WI38 (cell line): ENCODE measurements around the gene RSPRY1.

ENCODE experiments used
- H3K4me3 ChIP-seq: 2 replicates; pipeline ENCODE4 v1.5.1; 2011; ENCODE audit warnings: low read depth, mild to moderate bottlenecking, control low read depth, low read length
- TF ChIP-seq, protein P1 (sequence below): IDR thresholded peaks from 2 replicates; pipeline ENCODE4 v1.5.1; 2012; ENCODE audit warnings: low read depth, mild to moderate bottlenecking, control low read depth, low read length

RSPRY1 gene

DNA sequence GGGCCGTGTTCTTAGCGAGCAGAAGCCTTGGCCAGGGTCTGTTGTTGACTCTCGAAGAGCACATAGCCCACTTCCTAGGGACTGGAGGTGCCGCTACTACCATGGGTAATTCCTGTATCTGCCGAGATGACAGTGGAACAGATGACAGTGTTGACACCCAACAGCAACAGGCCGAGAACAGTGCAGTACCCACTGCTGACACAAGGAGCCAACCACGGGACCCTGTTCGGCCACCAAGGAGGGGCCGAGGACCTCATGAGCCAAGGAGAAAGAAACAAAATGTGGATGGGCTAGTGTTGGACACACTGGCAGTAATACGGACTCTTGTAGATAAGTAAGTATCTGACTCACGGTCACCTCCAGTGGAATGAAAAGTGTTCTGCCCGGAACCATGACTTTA is 18.5 kb downstream of the RSPRY1 start:
- H3K4me3 ChIP-seq: no peak overlapping the region
- TF ChIP-seq, protein P1, sequence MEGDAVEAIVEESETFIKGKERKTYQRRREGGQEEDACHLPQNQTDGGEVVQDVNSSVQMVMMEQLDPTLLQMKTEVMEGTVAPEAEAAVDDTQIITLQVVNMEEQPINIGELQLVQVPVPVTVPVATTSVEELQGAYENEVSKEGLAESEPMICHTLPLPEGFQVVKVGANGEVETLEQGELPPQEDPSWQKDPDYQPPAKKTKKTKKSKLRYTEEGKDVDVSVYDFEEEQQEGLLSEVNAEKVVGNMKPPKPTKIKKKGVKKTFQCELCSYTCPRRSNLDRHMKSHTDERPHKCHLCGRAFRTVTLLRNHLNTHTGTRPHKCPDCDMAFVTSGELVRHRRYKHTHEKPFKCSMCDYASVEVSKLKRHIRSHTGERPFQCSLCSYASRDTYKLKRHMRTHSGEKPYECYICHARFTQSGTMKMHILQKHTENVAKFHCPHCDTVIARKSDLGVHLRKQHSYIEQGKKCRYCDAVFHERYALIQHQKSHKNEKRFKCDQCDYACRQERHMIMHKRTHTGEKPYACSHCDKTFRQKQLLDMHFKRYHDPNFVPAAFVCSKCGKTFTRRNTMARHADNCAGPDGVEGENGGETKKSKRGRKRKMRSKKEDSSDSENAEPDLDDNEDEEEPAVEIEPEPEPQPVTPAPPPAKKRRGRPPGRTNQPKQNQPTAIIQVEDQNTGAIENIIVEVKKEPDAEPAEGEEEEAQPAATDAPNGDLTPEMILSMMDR: no peak

DNA sequence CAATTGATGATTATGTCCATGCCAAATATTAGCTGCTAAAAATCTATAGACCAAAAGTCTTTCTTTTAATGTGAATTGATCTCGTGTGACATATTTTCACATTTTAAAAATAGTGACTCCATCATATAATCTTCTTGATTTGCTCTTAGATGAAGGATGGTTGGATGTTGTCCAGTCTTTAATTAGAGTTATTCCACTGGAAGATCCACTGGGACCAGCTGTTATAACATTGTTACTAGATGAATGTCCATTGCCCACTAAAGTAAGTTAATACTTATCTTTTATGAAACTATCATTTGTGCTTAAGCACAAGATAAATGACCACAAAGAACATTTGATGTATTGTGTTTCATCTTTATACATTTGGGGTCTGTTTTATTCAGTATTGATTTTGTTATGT is 22.8 kb downstream of the RSPRY1 start:
- no peak overlapping the region for H3K4me3 ChIP-seq
- TF ChIP-seq, protein P1: no peak

DNA sequence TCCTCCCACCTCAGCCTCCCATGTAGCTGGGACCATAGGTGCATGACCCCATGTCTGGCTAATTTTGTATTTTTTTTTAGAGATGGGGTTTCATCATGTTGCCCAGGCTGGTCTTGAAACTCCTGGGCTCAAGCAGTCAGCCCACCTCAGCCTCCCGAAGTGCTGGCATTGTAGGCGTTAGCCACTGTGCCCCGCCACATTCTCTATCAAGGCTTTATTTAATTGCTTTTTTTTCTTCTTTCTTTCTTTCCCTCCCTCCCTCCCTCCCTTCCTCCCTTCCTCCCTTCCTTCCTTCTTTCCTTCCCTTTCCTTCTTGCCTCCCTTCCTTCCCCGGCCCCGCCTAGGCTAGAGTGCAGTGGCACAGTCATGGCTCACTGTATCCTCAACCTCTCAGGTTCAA is 23.7 kb downstream of the RSPRY1 start:
- TF ChIP-seq, protein P1: no peak
- no peak overlapping the region for H3K4me3 ChIP-seq

DNA sequence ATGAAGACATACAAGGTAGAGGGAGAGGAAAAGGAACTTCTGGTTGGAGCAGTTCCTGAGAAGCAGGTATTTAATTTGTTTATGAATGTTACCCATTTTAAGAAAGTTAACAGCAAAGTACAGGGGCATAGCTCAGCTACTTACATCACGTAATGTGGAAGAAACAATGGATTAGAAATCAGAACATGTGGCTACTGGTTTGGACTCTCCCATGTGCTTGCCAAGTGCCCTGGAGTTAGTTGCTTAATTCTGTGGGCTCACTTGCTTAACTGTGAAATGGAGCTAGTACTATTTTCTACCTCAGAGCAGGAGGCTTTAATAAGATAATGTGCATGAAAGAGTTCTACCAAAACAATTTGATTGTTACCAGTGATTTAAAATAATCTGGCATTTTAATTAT is 27.3 kb downstream of the RSPRY1 start:
- TF ChIP-seq, protein P1: no peak

DNA sequence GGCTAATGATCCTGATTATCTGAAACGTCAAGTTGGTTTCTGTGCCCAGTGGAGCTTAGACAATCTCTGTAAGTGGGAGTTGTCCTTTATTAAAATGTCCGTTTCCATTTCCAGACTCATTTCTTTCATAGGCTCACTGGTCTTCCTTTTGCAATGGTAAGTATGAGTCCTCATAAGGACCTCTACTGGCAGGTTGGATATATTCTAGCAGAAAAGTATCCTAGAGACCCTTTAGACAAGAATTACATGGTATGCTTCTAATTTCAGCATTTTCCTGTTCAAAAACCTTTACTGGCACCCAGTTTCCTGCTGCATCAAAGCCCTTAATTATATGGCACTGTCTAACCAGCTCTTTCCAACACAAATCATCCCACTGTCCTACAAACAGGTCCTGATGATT is 30.8 kb downstream of the RSPRY1 start:
- TF ChIP-seq, protein P1: no peak

More for the DNA sequence above, 27.3 kb downstream of the RSPRY1 start:
- no peak overlapping the region for H3K4me3 ChIP-seq

DNA sequence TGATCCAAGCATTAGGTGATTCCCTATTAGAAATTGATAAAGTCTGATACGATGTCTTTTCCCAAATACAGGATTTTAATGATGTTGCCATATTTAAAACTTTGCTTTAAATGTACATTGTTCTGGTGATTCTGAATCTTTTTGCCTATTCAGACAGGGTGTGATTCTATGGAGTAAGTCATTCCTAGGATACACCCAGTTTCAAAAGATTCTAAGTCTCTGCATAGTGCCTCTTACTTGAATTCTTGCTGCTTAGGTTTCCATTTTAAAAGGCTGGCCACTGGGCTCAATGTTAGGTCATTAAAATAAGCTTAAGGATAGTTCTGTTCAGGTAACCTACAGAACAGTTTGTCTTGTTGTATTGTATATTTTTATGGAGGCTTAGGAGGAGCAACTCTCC is 36.9 kb downstream of the RSPRY1 start:
- TF ChIP-seq, protein P1: no peak
- no peak overlapping the region for H3K4me3 ChIP-seq

More for the DNA sequence above, 30.8 kb downstream of the RSPRY1 start:
- H3K4me3 ChIP-seq: no peak overlapping the region

DNA sequence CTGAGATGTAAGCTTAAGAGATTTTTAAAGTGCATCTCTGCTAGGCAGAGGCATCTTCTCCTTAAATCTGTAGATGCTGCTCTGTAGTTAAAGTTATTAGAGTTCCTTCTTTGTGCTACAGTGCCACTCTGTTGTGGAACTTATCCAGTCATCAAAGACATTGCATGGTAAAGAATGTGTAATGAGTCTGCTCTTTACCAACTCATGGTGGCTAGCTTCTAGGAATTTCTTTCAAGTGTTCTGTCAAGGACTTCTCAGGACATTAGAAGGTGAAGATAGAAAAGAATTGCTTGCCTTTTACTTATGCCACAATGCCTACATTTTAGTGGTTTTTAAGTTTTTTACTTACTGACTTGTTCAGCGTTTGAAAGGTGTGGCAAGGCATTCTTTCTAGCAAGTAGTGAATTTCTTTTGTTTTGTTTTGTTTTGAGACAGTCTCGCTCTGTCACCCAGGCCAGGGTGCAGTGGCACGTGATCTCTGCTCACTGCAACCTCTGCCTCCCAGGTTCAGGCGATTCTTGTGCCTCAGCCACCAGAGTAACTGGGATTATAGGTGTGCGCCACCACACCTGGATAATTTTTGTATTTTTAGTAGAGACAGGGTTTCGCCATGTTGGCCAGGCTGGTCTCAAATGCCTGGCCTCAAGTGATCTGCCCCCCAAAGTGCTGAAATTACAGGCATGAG is 38.7 kb downstream of the RSPRY1 start:
- no peak overlapping the region for H3K4me3 ChIP-seq
- TF ChIP-seq, protein P1: no peak
